ENCODE measurements around the gene ITPRIP.

GRCh38 chr10:104318326-104318725 lies 19.9 kb downstream of the ITPRIP start:
- TF ChIP-seq CTCF (IDR thresholded peaks at IDR 0.05) (no peak), POLR2A (IDR thresholded peaks at IDR 0.05) (no peak)
